Tibial nerve (tissue), 4 donors: ENCODE measurements around the gene APOLD1. TPM values are rescaled to one million over a fixed set of nuclear protein-coding genes. Genes with fewer than 3 reads are reported as not detected.
"Not testable (repeated sequence)": the region's sequence is repeated elsewhere in the genome, so short reads cannot be mapped to it uniquely, and the experiment has no call there.

Experiments
- DNase-seq, 2 donors: peaks; one replicate each; pipeline ENCODE4 v3.0.0-alpha.2; 2019; ENCODE audit warnings: low spot score in 2 of 2
- H3K27ac ChIP-seq, 4 donors: fragments of 200-600 bp; sonication (generic) in 3 of 4; one replicate each; pipeline ENCODE4 v1.5.1; 2017 to 2019; ENCODE audit warnings: mild to moderate bottlenecking in 1 of 4
- H3K27me3 ChIP-seq, 2 donors: fragments of 200-600 bp; sonication (generic) in 1 of 2; one replicate each; pipeline versions ENCODE4 v1.5.1 to v1.6.0; 2017 to 2019
- H3K36me3 ChIP-seq, 3 donors: fragments of 200-600 bp; sonication (generic); one replicate each; pipeline ENCODE4 v1.5.1; 2018 to 2019
- H3K4me1 ChIP-seq, 4 donors: fragments of 200-600 bp; sonication (generic) in 3 of 4; one replicate each; pipeline ENCODE4 v1.5.1; 2017 to 2019
- H3K4me3 ChIP-seq, 4 donors: fragments of 200-600 bp; sonication (generic) in 3 of 4; one replicate each; pipeline ENCODE4 v1.5.1; 2017 to 2019; ENCODE audit warnings: mild to moderate bottlenecking in 1 of 4, moderate library complexity in 1 of 4
- H3K9me3 ChIP-seq, 4 donors: fragments of 200-600 bp; sonication (generic) in 3 of 4; one replicate each; pipeline ENCODE4 v1.5.1; 2017 to 2019
- EP300 ChIP-seq, 2 donors: sonication (generic); formaldehyde crosslinking; IDR thresholded peaks; one replicate each; pipeline ENCODE4 v1.6.1; 2017; ENCODE audit warnings: antibody characterized with exemption in 2 of 2, mild to moderate bottlenecking in 1 of 2
- POLR2A ChIP-seq, 2 donors: fragments of 450-650 bp; IDR thresholded peaks; one replicate each; pipeline ENCODE4 v1.6.1; 2017; ENCODE audit warnings: antibody characterized with exemption in 2 of 2, mild to moderate bottlenecking in 2 of 2, moderate library complexity in 2 of 2
- WGBS, 2 donors: methylation state at CpG; one replicate each; pipeline ENCODE4 v1.1.5; 2018; 5-methylcytosine and 5-hydroxymethylcytosine counted together
- total RNA-seq, 4 donors: library from RNA; depleted of rRNA; stranded (reverse); fragments of >200 nt; gene quantifications; one replicate each; pipeline ENCODE4 v1.1.0, GENCODE V29; 2016
- TF ChIP-seq, protein P1 (sequence below), 5 experiments: fragments of 200-600 bp in 3 of 5; fragments of 450-650 bp in 2 of 5; sonication (generic) in 3 of 5; IDR thresholded peaks; one replicate each; pipeline ENCODE4 v1.5.1; 2016 to 2019; ENCODE audit warnings: antibody characterized with exemption in 5 of 5, mild to moderate bottlenecking in 3 of 5, moderate library complexity in 2 of 5

APOLD1 gene
- total RNA-seq, 4 donors from 2014 or later: 43.7 to 138 (median 83.9) TPM

DNA sequence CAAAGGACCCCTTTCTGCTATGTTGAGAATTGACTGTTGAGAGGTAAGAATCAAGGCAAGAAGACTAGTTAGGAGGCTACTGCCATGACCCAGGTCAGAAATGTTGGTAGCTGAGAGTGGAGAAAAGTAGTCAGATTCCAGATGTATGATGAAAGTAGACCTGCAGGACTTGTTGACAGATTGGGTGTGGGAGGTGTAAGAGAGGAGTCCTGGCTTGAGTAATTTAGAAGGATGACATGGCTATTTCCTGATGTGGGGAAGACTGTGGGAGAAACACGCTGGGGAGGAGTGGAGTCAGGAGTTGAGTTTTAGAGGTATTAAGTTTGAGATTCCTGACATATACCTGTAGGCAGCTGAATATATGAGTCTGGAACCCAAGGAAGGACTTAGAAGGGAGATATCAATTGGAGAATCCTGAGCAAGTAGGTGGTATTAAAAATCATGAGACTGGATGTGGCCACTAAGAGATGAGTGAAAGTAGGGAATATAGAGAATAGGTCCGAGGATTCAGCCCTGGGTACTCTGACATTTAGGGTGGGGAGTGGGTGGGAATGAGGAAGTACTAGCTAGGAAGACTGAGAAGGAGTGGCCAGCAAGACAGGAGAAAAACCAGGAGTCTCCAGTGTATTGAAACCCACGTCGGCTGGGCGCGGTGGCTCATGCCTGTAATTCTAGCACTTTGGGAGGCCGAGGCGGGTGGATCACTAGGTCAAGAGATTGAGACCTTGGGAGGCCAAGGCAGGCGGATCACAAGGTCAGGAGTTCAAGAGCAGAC, 15.1 kb downstream of the APOLD1 start:
- H3K4me1 ChIP-seq: peaks cover 0 to 9% (median 4%) of the 10 kb centered on the region in 4 donors
- H3K27ac ChIP-seq: no peak overlapping the region
- H3K4me3 ChIP-seq: no peak overlapping the region
- H3K9me3 ChIP-seq: no peaks in the 10 kb centered on the region
- WGBS, 2 donors: 83 to 84% methylated on average over 9 of the region's 9 CpGs
- TF ChIP-seq, protein P1, sequence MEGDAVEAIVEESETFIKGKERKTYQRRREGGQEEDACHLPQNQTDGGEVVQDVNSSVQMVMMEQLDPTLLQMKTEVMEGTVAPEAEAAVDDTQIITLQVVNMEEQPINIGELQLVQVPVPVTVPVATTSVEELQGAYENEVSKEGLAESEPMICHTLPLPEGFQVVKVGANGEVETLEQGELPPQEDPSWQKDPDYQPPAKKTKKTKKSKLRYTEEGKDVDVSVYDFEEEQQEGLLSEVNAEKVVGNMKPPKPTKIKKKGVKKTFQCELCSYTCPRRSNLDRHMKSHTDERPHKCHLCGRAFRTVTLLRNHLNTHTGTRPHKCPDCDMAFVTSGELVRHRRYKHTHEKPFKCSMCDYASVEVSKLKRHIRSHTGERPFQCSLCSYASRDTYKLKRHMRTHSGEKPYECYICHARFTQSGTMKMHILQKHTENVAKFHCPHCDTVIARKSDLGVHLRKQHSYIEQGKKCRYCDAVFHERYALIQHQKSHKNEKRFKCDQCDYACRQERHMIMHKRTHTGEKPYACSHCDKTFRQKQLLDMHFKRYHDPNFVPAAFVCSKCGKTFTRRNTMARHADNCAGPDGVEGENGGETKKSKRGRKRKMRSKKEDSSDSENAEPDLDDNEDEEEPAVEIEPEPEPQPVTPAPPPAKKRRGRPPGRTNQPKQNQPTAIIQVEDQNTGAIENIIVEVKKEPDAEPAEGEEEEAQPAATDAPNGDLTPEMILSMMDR (IDR thresholded peaks at IDR 0.05): no peak
- TF ChIP-seq POLR2A (IDR thresholded peaks at IDR 0.05) (no peak), EP300 (IDR thresholded peaks at IDR 0.05) (no peak)
- no peak for DNase-seq
- no peaks in the 10 kb centered on the region for H3K27me3 ChIP-seq
- H3K36me3 ChIP-seq: no peaks in the 10 kb centered on the region

DNA sequence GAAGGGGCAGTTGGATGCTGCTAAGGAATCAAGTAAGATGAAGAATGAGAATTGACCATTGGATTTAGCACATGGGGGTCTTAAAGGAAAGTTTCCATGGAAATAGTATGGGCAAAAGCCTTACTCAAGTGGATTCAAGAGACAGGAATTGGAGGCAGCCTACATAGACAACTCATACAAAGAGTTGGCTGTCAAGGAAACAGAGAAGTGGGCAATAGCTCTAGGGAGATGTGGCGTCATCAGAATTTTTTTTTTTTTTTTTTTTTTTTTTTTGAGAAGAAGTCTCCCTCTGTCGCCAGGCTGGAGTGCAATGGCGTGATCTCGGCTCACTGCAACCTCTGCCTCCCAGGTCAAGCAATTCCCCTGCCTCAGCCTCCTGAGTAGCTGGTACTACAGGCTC, 16.2 kb downstream of the APOLD1 start:
- not testable (repeated sequence) for H3K27me3 ChIP-seq, H3K9me3 ChIP-seq, H3K4me1 ChIP-seq, H3K36me3 ChIP-seq, H3K4me3 ChIP-seq, H3K27ac ChIP-seq, DNase-seq
- WGBS, 2 donors: 71 to 76% methylated on average over 3 to 4 of the region's 4 CpGs

DNA sequence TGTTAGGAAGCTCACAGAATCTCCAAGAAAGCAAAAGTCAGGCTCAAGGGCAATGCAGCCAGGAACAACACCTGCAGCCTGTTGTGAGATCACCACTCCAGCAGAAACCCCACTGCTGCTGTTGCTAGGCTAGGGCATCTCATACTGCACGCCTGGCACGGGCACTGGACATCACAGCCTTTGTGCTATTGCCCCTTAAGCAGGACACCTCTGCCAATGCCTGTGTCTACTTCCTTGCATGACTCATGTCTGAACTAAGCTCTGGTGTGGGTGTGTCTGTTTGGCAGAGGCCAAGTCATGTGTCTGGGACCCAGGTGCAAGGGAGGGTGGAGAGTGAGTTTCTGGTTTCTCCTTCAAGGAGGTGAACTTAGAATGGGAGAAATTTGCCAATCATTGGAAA, 17.7 kb downstream of the APOLD1 start:
- 71 to 77% methylated on average over 2 of the region's 2 CpGs for WGBS, 2 donors
- no peaks in the 10 kb centered on the region for H3K27me3 ChIP-seq
- peak in 1 of 2 donors; percentile 44 for DNase-seq
- no peaks in the 10 kb centered on the region for H3K9me3 ChIP-seq
- peaks cover 0 to 18% (median 9%) of the 10 kb centered on the region in 4 donors for H3K4me1 ChIP-seq
- H3K27ac ChIP-seq: no peak overlapping the region
- TF ChIP-seq, protein P1 (IDR thresholded peaks at IDR 0.05): no peak
- peak in 1 of 2 donors; percentile 61 for TF ChIP-seq EP300 (IDR thresholded peaks at IDR 0.05)
- no peak overlapping the region for H3K4me3 ChIP-seq
- H3K36me3 ChIP-seq: no peaks in the 10 kb centered on the region

DNA sequence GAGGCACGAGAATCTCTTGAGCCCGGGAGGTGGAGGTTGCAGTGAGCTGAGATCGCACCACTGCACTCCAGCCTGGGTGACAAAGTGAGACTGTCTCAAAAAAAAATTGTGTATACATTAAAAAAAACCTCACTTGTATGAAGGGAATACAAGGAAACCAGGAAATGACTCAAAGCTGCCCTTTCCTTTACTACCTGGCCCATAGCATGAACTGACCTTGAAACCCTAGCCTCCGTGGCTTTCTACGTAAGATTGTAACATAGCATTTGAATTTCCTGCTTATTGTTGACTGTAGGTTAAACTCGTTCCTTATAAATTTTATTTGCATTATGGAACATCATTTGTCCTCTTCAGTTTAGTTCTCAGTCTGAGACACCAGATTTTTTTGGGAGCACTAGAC, 18.6 kb downstream of the APOLD1 start:
- Histone ChIP-seq H3K27ac (peak overlapping the region in 1 of 4 donors; percentile 3), H3K4me1 (peaks cover 0 to 27% (median 15%) of the 10 kb centered on the region in 4 donors), H3K36me3 (no peaks in the 10 kb centered on the region), H3K27me3 (no peaks in the 10 kb centered on the region), H3K9me3 (no peaks in the 10 kb centered on the region), H3K4me3 (no peak overlapping the region)
- 82 to 90% methylated on average over 6 of the region's 6 CpGs for WGBS, 2 donors
- TF ChIP-seq, protein P1 (IDR thresholded peaks at IDR 0.05): no peak
- no peak for TF ChIP-seq EP300 (IDR thresholded peaks at IDR 0.05)
- no peak for DNase-seq

DNA sequence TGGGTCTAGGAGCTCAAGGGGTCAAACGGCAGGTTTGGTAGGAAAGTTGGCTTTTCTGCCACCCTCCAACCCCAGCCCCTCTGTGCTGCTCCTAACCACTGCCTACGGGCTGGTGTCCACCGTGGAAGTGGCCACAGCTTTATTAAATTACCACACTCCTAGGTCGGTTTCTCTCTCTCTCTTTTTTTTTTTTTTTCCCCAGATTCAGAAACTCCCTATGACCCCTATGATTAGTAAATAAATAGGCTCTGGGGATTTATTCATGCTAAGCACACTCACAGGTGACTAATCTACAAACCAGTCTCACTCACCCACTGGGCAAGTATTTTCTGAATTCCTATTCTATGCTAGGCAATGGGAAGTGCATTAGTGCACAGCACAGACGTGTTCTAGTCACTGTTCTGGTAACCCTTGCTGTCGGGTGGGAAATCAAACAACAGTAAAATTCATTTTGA, 19.0 kb downstream of the APOLD1 start:
- no peak for DNase-seq
- H3K27ac ChIP-seq: no peak overlapping the region
- TF ChIP-seq, protein P1 (IDR thresholded peaks at IDR 0.05): no peak
- TF ChIP-seq POLR2A (IDR thresholded peaks at IDR 0.05) (no peak), EP300 (IDR thresholded peaks at IDR 0.05) (no peak)
- peaks cover 0 to 29% (median 15%) of the 10 kb centered on the region in 4 donors for H3K4me1 ChIP-seq
- no peaks in the 10 kb centered on the region for H3K36me3 ChIP-seq
- 63 to 72% methylated on average over 6 of the region's 6 CpGs for WGBS, 2 donors
- H3K4me3 ChIP-seq: no peak overlapping the region
- no peaks in the 10 kb centered on the region for H3K9me3 ChIP-seq
- H3K27me3 ChIP-seq: no peaks in the 10 kb centered on the region
